NCI-H146 treated with DMSO at 0.1 percent for 48 hours (cell line): ENCODE data around the gene ZSWIM4.

Source experiments
- DNase-seq: peaks from one replicate; lab custom pipeline; 2025; ENCODE audit not compliant: unreplicated experiment; lab: John Stamatoyannopoulos, UW

The ZSWIM4 gene

GRCh38 chr19:13869281-13869680, 74.0 kb downstream of the ZSWIM4 start:
- no peak for DNase-seq

- DNase-seq, result no peak
Observed at GRCh38 chr19:13870873-13871272, 75.6 kb downstream of the ZSWIM4 start.

- no peak for DNase-seq
Observed at GRCh38 chr19:13872339-13872694, 77.1 kb downstream of the ZSWIM4 start.

GRCh38 chr19:13872695-13873389, 77.6 kb downstream of the ZSWIM4 start:
- no peak for DNase-seq

GRCh38 chr19:13873834-13874515, 78.7 kb downstream of the ZSWIM4 start:
- DNase-seq, result no peak

- no peak for DNase-seq
Observed at GRCh38 chr19:13875824-13876223, 80.6 kb downstream of the ZSWIM4 start.

- no peak for DNase-seq
Observed at GRCh38 chr19:13876834-13877233, 81.6 kb downstream of the ZSWIM4 start, which contains the start of gene NANOS3. Gene NANOS3, plus strand, starts transcription at chr19:13877134. Its CDS starts 115 bp downstream, at chr19:13877249.

- no peak for DNase-seq
Observed at GRCh38 chr19:13877303-13877702, 82.1 kb downstream of the ZSWIM4 start.

- DNase-seq, result peak; percentile 92
Observed at GRCh38 chr19:13880059-13881043, 85.1 kb downstream of the ZSWIM4 start.

- no peak for DNase-seq
Observed at GRCh38 chr19:13881251-13881691, 86.0 kb downstream of the ZSWIM4 start.
